HG02798 (cell line): ENCODE data around the gene RNF32.

ENCODE experiments used
- ATAC-seq: cut with Tn5 transposase; IDR thresholded peaks from one replicate; pipeline ENCODE4 v1.9.1; 2021; ENCODE audit warnings: mild to moderate bottlenecking; ENCODE audit not compliant: unreplicated experiment, poor library complexity

RNF32 gene

GRCh38 chr7:156722043-156722826 lies 81.7 kb downstream of the RNF32 start:
- ATAC-seq: no peak

GRCh38 chr7:156725073-156725472 lies 84.5 kb downstream of the RNF32 start:
- ATAC-seq: no peak

- ATAC-seq: no peak
Measured at GRCh38 chr7:156725936-156726335, 85.4 kb downstream of the RNF32 start.
